ENCODE measurements around the gene NOL11.

Gene NOL11

GRCh38 chr17:67678414-67678813 is 39.3 kb upstream of the NOL11 start:
- Histone ChIP-seq H3K27me3 (replicated peaks) (no peaks in the 10 kb centered on the region), H3K27ac (no peak overlapping the region), H3K4me3 (ENCODE audit: low read depth, low read length) (no peak overlapping the region), H3K36me3 (replicated peaks) (no peaks in the 10 kb centered on the region)
- no peak for DNase-seq
- no peak for TF ChIP-seq CTCF (IDR thresholded peaks at IDR 0.05; ENCODE audit: low read depth, low read length, missing control alignments)
- in situ Hi-C loops (cut with HindIII; ENCODE audit: low pct_ligation_motif_present, low sequenced_read_pairs) = no loop called here

GRCh38 chr17:67679225-67679624 is 38.5 kb upstream of the NOL11 start:
- no peak for DNase-seq
- no peaks in the 10 kb centered on the region for H3K27me3 ChIP-seq (replicated peaks)
- no peak overlapping the region for H3K27ac ChIP-seq
- H3K36me3 ChIP-seq (replicated peaks) = no peaks in the 10 kb centered on the region
- TF ChIP-seq CTCF (IDR thresholded peaks at IDR 0.05; ENCODE audit: low read depth, low read length, missing control alignments) = no peak
- H3K4me3 ChIP-seq (ENCODE audit: low read depth, low read length) = no peak overlapping the region
- in situ Hi-C loops (cut with HindIII; ENCODE audit: low pct_ligation_motif_present, low sequenced_read_pairs) = no loop called here

GRCh38 chr17:67679721-67680120 is 38.0 kb upstream of the NOL11 start:
- Histone ChIP-seq H3K4me3 (ENCODE audit: low read depth, low read length) (no peak overlapping the region), H3K36me3 (replicated peaks) (no peaks in the 10 kb centered on the region), H3K27me3 (replicated peaks) (no peaks in the 10 kb centered on the region), H3K27ac (no peak overlapping the region)
- in situ Hi-C loops (cut with HindIII; ENCODE audit: low pct_ligation_motif_present, low sequenced_read_pairs) = no loop called here
- DNase-seq = no peak
- TF ChIP-seq CTCF (IDR thresholded peaks at IDR 0.05; ENCODE audit: low read depth, low read length, missing control alignments) = no peak

- no peak overlapping the region for H3K27ac ChIP-seq
- DNase-seq = no peak
- H3K36me3 ChIP-seq (replicated peaks) = no peaks in the 10 kb centered on the region
- H3K27me3 ChIP-seq (replicated peaks) = no peaks in the 10 kb centered on the region
- in situ Hi-C loops (cut with HindIII; ENCODE audit: low pct_ligation_motif_present, low sequenced_read_pairs) = no loop called here
- TF ChIP-seq CTCF (IDR thresholded peaks at IDR 0.05; ENCODE audit: low read depth, low read length, missing control alignments) = no peak
- no peak overlapping the region for H3K4me3 ChIP-seq (ENCODE audit: low read depth, low read length)
Measured at GRCh38 chr17:67680445-67681224, 37.1 kb upstream of the NOL11 start.

- Histone ChIP-seq H3K4me3 (ENCODE audit: low read depth, low read length) (no peak overlapping the region), H3K27ac (no peak overlapping the region), H3K36me3 (replicated peaks) (no peaks in the 10 kb centered on the region), H3K27me3 (replicated peaks) (no peaks in the 10 kb centered on the region)
- DNase-seq = no peak
- in situ Hi-C loops (cut with HindIII; ENCODE audit: low pct_ligation_motif_present, low sequenced_read_pairs) = no loop called here
- TF ChIP-seq CTCF (IDR thresholded peaks at IDR 0.05; ENCODE audit: low read depth, low read length, missing control alignments) = no peak
Measured at GRCh38 chr17:67682196-67682595, 35.5 kb upstream of the NOL11 start.

GRCh38 chr17:67685351-67685750 is 32.4 kb upstream of the NOL11 start:
- TF ChIP-seq CTCF (IDR thresholded peaks at IDR 0.05; ENCODE audit: low read depth, low read length, missing control alignments) = no peak

More at GRCh38 chr17:67685351-67685750, 32.4 kb upstream of the NOL11 start:
- H3K4me3 ChIP-seq (ENCODE audit: low read depth, low read length) = no peak overlapping the region
- no peak for DNase-seq
- no peaks in the 10 kb centered on the region for H3K27me3 ChIP-seq (replicated peaks)
- in situ Hi-C loops (cut with HindIII; ENCODE audit: low pct_ligation_motif_present, low sequenced_read_pairs) = no loop called here
- no peaks in the 10 kb centered on the region for H3K36me3 ChIP-seq (replicated peaks)
- no peak overlapping the region for H3K27ac ChIP-seq
